Measurements from ENCODE around the gene MOB3C.

DNA sequence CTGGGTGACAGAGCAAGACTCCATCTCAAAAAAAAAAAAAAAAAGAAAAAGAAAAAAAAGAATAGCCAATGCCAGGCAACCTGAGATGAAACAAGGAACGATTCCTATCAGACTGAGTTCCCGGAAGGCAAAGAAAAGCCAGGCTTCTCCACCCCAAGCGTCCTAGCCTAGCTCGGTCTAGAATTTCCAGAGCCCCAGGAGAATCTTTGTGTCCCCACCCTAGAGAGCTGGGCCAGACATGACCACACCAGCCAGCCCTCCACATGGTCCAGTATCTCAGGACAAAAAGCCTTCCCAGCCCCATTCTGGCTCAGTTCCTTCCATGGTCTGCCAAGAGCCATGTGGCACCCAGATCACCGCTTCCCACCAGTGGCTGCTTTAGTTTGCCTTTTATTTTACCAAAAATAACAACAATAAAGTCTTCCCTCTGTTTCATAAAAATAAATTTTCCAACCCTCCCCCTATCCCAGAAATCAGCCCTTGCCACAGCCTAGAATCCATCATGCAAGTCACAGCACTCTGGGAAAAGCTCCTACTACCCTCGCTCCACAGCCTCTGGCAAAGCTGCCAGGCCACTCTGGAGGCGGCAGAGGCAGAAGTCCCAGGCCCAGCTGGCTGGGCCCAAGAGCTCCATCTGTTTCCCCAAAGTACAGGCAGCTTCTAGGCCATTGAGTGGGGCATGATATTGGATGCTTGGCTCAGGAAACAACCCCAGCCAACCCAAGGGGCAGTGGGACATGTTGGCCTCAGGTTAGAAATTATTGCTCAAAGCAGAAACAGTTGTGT is 9.1 kb downstream of the MOB3C start:
- TF ChIP-seq, protein P1, sequence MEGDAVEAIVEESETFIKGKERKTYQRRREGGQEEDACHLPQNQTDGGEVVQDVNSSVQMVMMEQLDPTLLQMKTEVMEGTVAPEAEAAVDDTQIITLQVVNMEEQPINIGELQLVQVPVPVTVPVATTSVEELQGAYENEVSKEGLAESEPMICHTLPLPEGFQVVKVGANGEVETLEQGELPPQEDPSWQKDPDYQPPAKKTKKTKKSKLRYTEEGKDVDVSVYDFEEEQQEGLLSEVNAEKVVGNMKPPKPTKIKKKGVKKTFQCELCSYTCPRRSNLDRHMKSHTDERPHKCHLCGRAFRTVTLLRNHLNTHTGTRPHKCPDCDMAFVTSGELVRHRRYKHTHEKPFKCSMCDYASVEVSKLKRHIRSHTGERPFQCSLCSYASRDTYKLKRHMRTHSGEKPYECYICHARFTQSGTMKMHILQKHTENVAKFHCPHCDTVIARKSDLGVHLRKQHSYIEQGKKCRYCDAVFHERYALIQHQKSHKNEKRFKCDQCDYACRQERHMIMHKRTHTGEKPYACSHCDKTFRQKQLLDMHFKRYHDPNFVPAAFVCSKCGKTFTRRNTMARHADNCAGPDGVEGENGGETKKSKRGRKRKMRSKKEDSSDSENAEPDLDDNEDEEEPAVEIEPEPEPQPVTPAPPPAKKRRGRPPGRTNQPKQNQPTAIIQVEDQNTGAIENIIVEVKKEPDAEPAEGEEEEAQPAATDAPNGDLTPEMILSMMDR (IDR thresholded peaks at IDR 0.05), result no peak
- TF ChIP-seq POLR2A (IDR thresholded peaks at IDR 0.05), result no peak
